Measurements from ENCODE around the gene SYK.
"Not testable (repeated sequence)": the region's sequence is repeated elsewhere in the genome, so short reads cannot be mapped to it uniquely, and the experiment has no call there.

Gene SYK

DNA sequence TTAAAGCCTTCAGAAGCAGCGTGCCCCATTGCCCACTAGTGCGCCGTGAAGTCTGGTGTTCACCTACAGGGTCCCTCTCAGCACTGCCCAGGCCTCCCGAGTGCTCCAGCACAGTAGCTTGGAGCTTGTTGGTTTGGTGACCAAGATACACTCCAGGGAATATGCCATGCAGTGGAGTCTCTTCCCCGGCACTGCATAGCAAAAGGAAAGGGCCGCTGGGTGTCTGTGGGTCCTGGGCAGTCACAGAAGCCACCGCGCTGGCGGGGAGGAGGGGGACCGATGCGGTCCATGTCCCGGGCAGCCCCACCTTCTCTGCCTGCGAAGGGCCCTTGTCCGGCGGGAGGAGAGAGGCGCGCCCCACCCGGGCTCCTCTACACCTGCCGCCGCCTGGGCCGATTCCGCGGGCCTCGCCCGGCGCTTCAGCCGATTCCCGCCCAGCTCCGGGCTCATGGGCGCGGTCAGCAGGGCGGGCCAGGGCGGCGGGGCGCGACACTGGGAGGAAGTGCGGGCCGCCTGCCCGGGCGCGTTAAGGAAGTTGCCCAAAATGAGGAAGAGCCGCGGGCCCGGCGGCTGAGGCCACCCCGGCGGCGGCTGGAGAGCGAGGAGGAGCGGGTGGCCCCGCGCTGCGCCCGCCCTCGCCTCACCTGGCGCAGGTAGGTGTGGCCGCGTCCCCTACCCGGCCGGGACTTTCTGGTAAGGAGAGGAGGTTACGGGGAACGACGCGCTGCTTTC is at the start of gene SYK:
SYK (plus strand) TSS at position 579 of the 732 bp plus-strand sequence. CDS start 42,080 bp downstream, outside the sequence.
- no peak for DNase-seq (ENCODE audit: low spot score)

DNA sequence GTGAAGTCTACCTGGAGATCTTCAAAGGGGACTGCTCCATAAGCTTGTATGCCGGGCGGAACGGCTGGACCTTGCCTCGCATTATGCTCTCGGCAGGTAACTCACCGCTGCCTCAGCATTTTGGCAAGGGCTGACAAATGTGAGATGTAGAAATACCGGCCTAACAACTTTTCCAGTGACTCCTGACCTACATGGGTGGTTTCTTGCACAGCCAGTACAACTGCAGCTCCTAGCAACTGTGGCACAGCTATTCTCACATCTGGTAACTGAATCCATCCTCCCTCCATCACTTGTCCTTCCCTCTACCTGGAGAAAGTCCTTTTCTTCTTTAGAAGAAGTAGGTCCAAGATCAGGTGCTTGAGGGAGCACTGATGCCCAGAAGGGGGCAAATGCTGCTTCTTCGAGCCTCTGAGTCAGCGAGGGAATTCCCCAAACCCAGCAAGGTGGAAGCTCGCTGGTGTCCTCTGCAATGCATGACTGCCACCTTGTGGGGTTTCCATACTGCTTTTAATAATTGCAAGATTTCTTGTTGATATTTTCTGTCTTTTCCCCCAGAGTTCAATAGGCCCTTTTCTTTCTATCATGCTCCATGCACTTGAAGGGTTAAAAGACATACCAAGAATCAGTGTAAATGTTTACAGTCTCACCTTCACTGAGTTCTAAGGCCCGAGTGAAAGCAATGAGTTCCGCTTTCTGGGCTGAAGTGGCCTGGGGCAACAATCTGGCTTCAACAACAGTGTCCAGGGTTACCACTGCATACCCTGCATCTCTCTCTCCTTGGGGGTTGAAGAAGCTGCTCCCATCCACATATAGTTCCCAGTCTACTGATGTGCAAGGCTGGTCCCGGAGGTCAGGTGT is 45.9 kb upstream of the SYK start:
- DNase-seq (ENCODE audit: low spot score): not testable (repeated sequence)

DNA sequence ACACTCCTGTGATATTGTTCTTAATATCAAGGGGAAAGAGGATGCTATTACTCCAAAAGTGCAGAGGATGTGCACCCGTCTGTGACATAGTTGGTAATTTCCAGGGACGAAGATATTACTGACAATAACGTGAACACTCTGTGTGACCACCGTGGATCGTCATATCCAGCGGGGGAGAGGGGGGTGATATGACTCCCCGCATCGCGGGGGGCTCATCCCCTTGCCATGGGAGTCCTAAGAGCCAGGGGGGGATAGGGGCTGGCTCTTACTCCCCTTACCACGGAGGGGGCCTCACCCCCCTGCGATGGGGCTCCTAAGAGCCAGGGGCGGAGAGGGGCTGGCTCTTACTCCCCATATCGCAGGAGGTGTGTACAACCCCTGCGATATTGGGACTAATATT is 41.0 kb upstream of the SYK start:
- not testable (repeated sequence) for DNase-seq (ENCODE audit: low spot score)

DNA sequence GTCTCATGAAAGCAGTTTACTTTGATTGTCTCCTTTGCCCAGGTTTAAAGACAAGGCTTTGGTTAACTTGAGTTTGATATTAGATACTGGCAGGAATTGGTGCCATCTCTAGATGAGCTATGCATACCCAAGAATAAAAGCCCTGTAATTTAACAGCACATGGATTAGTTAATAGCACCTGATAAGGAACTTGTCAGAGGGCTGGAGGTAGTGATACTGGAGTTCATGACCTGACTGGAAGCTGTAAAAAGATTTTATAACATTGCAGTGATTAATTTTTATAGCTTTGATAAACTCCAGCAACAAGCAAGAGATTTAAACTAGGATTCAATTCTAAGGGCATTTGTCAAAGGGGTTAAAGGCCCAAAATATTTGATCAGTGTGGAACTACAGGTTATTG is 34.9 kb upstream of the SYK start:
- no peak for DNase-seq (ENCODE audit: low spot score)

DNA sequence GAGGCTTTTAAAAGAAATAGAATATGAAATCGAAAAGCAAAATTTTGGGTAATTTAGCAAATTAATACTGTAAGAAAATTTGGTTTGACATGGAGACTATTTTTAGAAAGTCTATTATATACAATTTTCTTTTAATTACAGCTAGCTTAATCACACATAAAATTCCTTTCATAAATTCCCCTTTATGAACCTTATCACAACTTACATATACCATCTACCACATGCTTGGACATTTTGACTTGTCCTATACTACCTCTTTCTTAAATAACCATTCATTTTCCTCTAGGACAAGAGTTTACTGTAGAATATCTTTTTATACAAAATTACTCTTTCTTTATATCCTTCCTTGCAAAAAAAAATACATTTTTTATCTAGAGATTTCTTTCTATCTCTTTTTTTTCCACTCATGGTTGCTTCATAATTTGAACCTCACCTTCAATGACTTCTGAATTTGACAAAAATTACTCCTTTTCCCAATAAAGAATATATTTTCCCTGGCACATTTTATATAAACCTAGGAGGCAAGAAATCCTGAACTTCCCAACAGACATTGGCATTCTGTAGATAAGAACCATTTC is 34.0 kb upstream of the SYK start:
- no peak for DNase-seq (ENCODE audit: low spot score)

DNA sequence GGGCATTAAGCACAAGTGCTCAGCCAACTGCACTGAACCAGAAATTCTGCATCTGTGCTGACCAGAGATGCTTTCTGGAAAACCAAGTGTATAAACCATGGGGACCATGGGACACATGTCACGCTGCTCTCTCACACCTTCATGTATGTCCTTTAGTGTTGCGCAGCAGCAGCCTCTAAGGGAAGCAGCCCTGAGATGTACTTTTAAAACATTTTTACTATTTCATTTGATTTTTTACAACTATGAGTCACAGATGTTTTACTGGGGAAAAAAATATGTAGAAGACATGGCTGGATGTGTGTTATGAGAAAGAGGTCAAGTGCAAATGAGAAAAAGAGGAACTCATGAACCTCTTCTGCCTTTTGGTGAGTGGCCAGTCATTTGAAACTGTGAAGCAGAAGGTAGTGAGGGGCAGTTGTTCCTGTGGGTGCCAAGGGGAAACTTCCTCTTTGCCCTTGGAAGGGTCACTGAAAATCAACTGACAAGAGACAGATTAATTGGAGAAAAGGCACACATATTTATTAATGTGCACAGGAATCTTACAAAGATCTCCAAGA is 31.4 kb upstream of the SYK start:
- DNase-seq (ENCODE audit: low spot score): no peak

DNA sequence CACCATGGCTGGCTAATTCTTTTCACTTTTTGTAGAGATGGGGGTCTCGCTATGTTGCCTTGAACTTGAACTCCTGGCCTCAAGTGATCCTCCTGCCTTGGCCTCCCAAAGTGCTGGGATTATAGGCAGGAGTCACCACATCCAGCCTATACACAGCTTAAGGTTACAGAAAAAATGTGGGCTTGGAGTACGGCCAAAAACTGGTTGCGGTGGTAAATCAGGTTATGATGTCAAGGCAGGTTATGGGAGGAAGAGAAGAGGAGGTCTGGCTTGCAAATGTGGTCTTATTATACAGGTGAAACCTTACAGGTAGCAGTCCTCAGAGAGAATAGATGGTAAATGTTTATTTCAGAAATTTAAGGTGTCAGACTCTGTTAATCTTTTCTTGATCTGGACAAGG is 30.7 kb upstream of the SYK start:
- no peak for DNase-seq (ENCODE audit: low spot score)

DNA sequence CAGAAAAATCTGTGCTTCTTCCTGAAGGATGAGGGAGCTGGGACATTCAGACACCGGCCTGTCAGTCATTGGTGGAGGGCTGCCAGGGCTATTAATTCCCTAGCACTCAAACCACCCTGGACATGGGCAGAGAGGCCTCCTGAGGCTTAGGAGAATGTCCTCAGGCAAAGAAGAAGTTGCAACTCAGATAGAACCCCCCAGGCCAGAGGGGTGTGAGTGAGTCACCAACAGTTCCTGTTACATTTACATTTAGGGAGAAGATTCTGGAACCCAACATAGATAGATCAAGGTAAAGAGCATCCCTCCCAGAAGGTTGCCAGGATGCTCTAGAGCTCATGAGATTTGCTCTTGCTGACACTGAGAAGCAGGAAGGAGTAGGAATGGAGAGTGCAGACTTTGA is 29.2 kb upstream of the SYK start:
- DNase-seq (ENCODE audit: low spot score): no peak

DNA sequence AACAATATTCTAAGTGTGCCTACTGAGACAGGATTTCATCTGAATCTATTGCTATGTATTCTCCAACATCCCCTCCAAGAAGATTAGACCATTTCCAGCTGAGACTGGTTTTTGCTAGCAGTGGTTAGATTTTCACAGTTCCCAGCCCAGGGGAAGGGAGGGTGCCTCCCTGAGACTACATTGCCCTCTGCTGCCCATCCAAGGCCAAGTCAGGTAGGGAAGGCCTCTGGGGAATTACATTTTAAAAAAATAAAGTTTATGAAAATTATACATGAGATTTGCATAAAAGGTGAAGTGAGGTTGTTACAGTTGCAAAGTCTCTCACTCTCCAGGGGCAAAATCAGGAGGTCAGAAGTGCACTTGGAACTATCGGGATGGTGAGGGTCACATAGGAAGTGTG is 28.0 kb upstream of the SYK start:
- peak; percentile 16 for DNase-seq (ENCODE audit: low spot score)

DNA sequence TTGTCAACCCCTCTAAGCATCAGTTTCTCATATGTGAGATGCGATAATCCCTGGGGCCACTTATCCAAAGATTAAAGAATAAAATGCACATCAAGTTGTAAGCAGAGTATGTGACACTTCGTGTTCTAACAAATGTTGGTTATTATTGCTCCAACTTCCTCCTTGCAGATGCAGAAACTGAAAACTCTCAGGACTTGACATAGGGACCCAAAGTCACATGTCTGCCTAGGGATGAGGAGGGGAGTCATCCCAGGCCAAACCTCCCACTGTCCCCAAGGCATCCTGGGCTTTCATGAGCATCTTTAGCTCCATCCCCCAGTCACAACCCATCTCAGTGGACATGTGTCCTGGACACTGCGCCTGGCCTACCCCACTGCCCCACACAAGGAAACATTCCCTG is 27.5 kb upstream of the SYK start:
- no peak for DNase-seq (ENCODE audit: low spot score)

DNA sequence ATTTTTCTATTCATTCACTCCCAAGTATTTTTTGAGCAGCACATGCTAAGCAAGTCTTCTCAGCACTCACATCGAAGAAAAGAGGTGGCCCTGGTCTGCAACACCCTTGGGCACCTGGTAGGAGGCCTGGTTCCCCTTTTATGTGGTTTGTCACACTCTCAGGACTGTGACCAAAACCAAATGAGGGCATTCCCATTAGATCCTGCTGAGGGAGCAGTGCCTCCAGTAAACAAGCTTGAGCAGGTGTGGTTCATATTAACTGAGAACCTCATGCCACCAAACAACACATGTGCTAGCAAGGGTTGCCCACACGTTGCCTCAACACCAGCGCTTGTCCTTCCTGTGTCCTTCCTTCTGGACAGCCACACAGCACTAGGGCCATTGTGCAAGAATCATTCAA is 26.9 kb upstream of the SYK start:
- no peak for DNase-seq (ENCODE audit: low spot score)

DNA sequence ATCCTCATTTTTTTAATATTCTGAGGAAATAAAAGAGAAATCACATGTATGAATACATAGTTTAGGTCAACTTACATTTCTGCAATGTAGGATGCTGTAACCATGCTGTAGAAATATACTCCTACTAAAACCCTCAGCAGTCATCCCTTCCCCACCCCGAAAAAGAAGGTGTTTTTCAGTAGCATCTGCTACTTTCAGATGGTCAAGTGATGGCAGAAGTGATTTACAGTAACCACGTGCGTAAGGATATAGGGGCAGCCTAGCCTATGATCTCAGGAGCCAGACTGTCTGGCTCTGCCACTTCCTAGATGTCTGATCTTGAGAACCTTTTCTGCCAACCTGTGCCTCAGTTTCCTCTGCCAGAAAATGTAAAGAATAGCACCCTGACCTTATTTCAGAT is 26.0 kb upstream of the SYK start:
- DNase-seq (ENCODE audit: low spot score): no peak

DNA sequence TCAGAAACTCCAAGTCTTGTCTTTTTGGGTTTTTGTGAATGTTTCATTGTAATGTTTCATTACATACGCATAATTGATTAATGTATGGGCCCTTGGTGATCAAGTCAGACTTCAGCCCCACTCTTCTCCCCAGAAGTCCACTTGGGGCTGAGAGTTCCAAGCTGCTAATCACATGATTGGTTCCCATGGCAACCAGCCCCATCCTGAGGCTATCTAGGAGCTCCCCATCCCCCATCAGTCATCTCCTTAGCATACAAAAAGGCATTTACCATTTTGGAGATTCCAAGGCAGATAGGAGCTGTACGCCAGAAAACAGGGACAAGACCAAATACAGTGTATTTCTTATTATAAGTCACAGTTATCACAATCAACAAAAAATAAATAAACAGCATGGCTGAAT is 22.9 kb upstream of the SYK start:
- DNase-seq (ENCODE audit: low spot score): no peak

DNA sequence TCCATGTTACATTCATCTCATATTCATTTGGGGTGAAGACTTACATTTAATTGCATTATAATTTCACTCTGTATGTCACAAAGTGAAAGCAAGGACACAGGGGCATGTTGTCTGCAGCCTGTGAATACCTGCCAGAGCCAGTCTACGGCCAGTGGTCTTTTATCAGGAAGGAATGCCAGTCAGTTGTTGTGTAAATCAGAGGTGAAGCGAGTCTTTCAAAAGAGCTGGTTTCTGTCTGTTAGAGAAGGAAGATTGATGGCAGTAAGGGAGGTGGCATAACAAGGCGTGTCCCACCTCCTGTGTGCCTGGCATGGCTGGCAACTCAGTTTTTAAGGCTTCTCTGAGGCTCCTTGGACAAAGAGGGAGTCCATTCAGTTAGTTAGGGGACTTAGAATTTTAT is 18.1 kb upstream of the SYK start:
- no peak for DNase-seq (ENCODE audit: low spot score)

DNA sequence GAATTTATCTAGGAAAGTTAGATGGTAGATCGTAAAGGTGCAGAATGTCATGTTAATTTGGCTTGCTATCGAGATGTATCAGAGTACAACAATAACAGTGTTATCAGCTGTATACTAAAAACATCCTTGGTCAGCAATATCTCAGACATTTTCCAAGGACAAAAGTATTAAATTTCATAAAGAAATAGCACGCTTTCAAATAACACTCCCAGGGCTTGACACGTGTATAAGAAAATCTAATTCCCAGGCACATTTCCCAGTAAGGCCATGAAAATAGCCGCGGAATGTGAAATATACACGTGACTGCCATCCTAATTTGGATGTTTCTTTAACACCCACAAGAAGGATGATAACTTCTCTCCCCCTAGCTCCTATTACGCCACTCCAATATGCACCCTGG is 17.7 kb upstream of the SYK start:
- DNase-seq (ENCODE audit: low spot score): no peak

DNA sequence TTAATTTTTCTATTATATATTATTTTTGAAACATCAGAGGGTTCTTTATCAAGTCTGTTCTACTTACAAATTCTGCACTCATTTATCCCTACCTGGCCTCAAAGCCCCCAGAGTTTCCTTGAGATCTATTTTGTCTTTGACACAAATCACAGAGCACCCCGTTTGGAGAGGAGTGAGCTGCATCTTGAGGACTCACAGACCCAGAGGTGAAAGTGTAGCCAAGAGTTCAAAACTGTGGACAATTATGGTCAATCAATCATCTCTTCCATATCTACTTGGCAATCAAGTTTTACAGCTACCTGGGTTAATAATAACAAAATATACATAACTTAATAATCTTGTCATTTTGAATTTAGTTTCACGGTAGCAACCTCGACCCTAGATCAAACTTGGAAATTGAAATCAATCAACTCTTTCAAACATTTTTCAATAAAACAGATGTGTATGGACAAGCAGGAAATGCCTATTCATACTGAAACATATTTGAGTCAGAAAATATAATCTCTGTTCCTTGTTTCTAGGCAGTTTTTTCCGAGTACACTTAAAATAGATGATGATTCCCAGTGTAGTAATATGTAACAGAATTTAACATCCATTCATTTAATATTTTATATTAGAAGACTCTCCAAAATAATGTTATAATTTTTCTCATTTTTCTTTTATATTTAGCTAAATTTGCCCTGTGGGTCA is 13.7 kb upstream of the SYK start:
- DNase-seq (ENCODE audit: low spot score): no peak

DNA sequence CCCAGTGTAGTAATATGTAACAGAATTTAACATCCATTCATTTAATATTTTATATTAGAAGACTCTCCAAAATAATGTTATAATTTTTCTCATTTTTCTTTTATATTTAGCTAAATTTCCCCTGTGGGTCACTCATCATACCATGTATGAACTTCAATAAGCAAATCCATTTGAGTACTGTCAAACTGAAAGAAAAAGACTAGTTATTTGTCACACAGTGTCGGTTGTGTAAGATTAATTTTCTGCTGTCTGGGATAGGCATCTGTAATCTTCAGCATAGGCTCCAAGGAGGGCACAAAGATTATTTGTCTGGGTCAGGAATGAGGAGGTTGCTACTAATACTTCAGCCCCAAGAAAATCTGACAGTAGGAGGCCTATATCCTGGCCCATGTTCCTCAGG is 13.1 kb upstream of the SYK start:
- DNase-seq (ENCODE audit: low spot score): not testable (repeated sequence)

DNA sequence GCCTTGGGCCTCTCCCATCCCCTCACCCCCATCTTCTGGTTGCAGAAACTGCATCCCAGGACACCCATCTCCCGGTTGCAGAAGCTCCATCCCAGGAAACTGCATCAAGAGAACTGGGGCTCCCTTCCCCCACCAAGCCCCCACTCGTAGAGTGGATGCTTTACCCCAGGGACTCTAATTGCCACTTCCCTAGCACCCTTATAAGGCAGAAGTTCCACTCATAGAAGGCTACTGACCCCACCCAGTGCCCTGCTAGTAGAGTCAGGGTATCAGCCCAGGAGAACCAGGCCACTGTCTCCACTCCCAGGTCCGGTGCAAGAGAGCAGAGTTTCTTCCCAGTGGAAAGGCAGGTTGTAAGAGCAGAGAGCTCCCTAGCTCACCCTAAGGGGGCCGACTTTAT is 12.2 kb upstream of the SYK start:
- DNase-seq (ENCODE audit: low spot score): no peak

DNA sequence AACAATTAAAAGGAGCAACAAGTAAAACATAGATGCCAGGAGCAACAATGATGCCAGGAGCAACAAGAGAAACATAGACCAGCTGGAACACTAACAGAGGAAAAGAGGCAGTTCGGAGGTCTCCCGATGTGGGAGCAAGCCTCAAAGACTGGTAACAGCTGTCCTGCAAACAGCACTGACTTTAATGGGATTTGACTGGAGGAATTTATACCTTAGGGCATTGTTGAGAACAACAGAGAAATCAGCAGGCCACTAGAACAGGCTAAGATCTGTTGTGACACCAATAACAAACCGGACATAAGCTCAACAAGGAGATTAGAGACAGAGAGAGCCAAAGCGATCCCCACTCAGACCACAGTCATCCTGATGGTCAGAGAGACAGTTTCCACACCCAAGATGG is 11.8 kb upstream of the SYK start:
- no peak for DNase-seq (ENCODE audit: low spot score)

DNA sequence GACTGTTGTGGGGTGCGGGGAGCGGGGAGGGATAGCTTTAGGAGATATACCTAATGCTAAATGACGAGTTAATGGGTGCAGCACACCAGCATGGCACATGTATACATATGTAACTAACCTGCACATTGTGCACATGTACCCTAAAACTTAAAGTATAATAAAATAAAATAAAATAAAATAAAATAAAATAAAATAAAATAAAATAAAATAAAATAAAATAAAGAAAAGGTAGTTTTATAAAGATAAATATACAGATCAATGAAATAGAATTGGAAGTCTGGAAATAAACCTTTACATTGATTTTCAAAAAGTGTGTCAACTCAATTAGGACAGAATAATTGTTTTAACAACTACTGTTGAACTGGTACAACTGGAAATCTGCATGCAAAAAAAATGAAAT is 8.6 kb upstream of the SYK start:
- DNase-seq (ENCODE audit: low spot score): not testable (repeated sequence)

DNA sequence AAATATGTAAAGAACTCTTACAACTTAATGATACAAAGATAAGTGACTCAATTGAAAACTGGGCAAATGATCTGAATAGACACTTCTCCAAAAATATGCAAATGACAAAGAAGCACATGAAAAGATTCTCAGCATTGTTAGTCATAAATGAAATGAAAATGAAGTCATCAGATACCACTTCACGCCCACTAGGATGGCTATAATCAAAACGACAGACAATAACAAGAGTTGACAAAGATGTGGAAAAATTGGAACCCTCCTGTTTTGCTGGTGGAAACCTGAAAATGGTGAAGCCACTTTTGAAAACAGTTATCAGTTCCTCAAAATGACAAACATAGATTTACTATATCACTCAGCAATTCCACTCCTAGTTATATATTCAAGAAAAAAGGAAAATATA is 7.9 kb upstream of the SYK start:
- DNase-seq (ENCODE audit: low spot score): no peak

DNA sequence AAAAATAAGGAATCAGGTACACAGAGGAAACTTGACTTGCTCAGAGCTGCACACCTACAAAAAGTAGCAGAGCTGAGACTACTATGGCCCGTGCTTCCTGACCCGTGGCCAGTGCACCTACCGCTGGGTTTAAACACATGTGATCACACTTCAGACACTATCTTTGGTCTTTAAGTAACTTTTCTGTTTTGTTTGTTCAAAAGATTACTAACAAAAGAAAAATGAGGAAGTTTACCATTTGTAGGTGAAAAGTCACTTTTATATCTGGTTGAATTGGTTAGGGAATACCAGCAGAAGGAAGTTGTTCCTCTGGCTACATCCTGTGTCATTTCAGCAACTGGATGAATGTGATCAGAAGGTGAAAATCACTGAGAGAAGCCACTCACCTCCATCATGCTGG is 6.5 kb upstream of the SYK start:
- DNase-seq (ENCODE audit: low spot score): no peak

All from GM03348 (cell line).